Liver (tissue), 9 donors: Measurements from ENCODE around the gene CD47. TPM values are rescaled to one million over a fixed set of nuclear protein-coding genes. Genes with fewer than 3 reads are reported as not detected.

Experiments
- DNase-seq: peaks from one replicate; pipeline ENCODE4 v3.0.0-alpha.2; 2017; ENCODE audit warnings: low spot score
- H3K27ac ChIP-seq, 2 donors: one replicate each; pipeline ENCODE4 v1.7.0; 2013; ENCODE audit warnings: inconsistent platforms in 2 of 2, low read length in 2 of 2, control low read depth in 1 of 2, low read depth in 1 of 2, mild to moderate bottlenecking in 1 of 2
- H3K27me3 ChIP-seq, 4 donors: one replicate each; pipeline versions ENCODE4 v1.6.1 to v1.7.0; 2013; ENCODE audit warnings: low read length in 3 of 4, inconsistent platforms in 1 of 4, mild to moderate bottlenecking in 1 of 4, moderate library complexity in 1 of 4; ENCODE audit not compliant: control insufficient read depth in 4 of 4, insufficient read depth in 4 of 4
- H3K36me3 ChIP-seq, 4 donors: one replicate each; pipeline versions ENCODE4 v1.6.1 to v1.7.0; 2013; ENCODE audit warnings: low read length in 3 of 4, mild to moderate bottlenecking in 3 of 4, low read depth in 1 of 4, moderate library complexity in 1 of 4; ENCODE audit not compliant: control insufficient read depth in 4 of 4, insufficient read depth in 3 of 4
- H3K4me1 ChIP-seq, 4 donors: one replicate each; pipeline versions ENCODE4 v1.6.1 to v1.7.0; 2013; ENCODE audit warnings: low read length in 3 of 4, mild to moderate bottlenecking in 3 of 4, moderate library complexity in 1 of 4; ENCODE audit not compliant: control insufficient read depth in 4 of 4, insufficient read depth in 4 of 4
- H3K4me3 ChIP-seq, 3 donors: one replicate each; pipeline versions ENCODE4 v1.6.1 to v1.7.0; 2013; ENCODE audit warnings: low read length in 3 of 3, control low read depth in 1 of 3, low read depth in 1 of 3, mild to moderate bottlenecking in 1 of 3
- H3K9ac ChIP-seq, 2 donors: one replicate each; pipeline ENCODE4 v1.7.0; 2013; ENCODE audit warnings: low read length in 2 of 2, mild to moderate bottlenecking in 2 of 2, moderate library complexity in 2 of 2, control low read depth in 1 of 2, low read depth in 1 of 2
- H3K9me3 ChIP-seq, 4 donors: one replicate each; pipeline versions ENCODE4 v1.6.1 to v1.7.0; 2013; ENCODE audit warnings: low read length in 3 of 4; ENCODE audit not compliant: control insufficient read depth in 4 of 4
- EGR1 ChIP-seq, 2 donors: IDR thresholded peaks; 2 replicates each; pipeline ENCODE4 v1.6.1; 2016 to 2018; ENCODE audit warnings: antibody characterized with exemption in 2 of 2, low read depth in 2 of 2
- FOXA1 ChIP-seq: IDR thresholded peaks from 2 replicates; pipeline ENCODE4 v1.6.1; 2016; ENCODE audit warnings: antibody characterized with exemption
- FOXA2 ChIP-seq: IDR thresholded peaks from 2 replicates; pipeline ENCODE4 v1.6.1; 2016; ENCODE audit warnings: antibody characterized with exemption
- GABPA ChIP-seq, 2 donors: IDR thresholded peaks in 1 of 2; conservative IDR thresholded peaks in 1 of 2; 2 replicates each; pipeline ENCODE4 v1.6.1; 2016; ENCODE audit warnings: antibody characterized with exemption in 2 of 2, mild to moderate bottlenecking in 1 of 2, moderate library complexity in 1 of 2
- HNF4G ChIP-seq: IDR thresholded peaks from 2 replicates; pipeline ENCODE4 v1.6.1; 2016; ENCODE audit warnings: antibody characterized with exemption
- JUND ChIP-seq, 2 donors: IDR thresholded peaks; 2 replicates each; pipeline ENCODE4 v1.6.1; 2016; ENCODE audit warnings: antibody characterized with exemption in 2 of 2
- NR2F2 ChIP-seq: IDR thresholded peaks from 2 replicates; pipeline ENCODE4 v1.6.1; 2016; ENCODE audit warnings: antibody characterized with exemption
- RAD21 ChIP-seq, 2 donors: IDR thresholded peaks; 2 replicates each; pipeline ENCODE4 v1.6.1; 2016; ENCODE audit warnings: antibody characterized with exemption in 2 of 2, mild to moderate bottlenecking in 2 of 2
- RXRA ChIP-seq, 2 donors: IDR thresholded peaks; 2 replicates each; pipeline ENCODE4 v1.6.1; 2017 to 2018; ENCODE audit warnings: antibody characterized with exemption in 2 of 2, mild to moderate bottlenecking in 1 of 2
- TAF1 ChIP-seq: conservative IDR thresholded peaks from 2 replicates; pipeline ENCODE4 v1.6.1; 2016; ENCODE audit warnings: antibody characterized with exemption, mild to moderate bottlenecking
- WGBS: extraction: QIAGEN DNeasy Blood & Tissue Kit; methylation state at CpG from one replicate; pipeline ENCODE4 v1.1.7; 2013; 5-methylcytosine and 5-hydroxymethylcytosine counted together
- polyA plus RNA-seq, 2 donors: library from polyadenylated mRNA; stranded (reverse) in 1 of 2; unstranded in 1 of 2; fragments of 200-250 nt in 1 of 2; fragments of >200 nt in 1 of 2; fragmentation: Nextera tagmentation in 1 of 2; extraction: Ambion mirVana in 1 of 2; gene quantifications; one replicate each; pipeline versions ENCODE4 v1.2.1 to v1.2.3, GENCODE V29; 2013 to 2015
- total RNA-seq, 2 donors: library from RNA; depleted of rRNA; stranded (reverse); fragments of >200 nt; gene quantifications; one replicate each; pipeline ENCODE4 v1.2.3, GENCODE V29; 2014
- TF ChIP-seq, protein P1 (sequence below): IDR thresholded peaks from 2 replicates; pipeline ENCODE4 v1.6.1; 2016; ENCODE audit warnings: antibody characterized with exemption
- TF ChIP-seq, protein P2 (sequence below): IDR thresholded peaks from 2 replicates; pipeline ENCODE4 v1.6.1; 2016; ENCODE audit warnings: antibody characterized with exemption
- TF ChIP-seq, protein P3 (sequence below): IDR thresholded peaks from 2 replicates; pipeline ENCODE4 v1.6.1; 2016; ENCODE audit warnings: antibody characterized with exemption, mild to moderate bottlenecking
- TF ChIP-seq, protein P4 (sequence below): IDR thresholded peaks from 2 replicates; pipeline ENCODE4 v1.6.1; 2016; ENCODE audit warnings: antibody characterized with exemption
- donor health status: healthy.
- donor health status: healthy.
- donor health status: healthy.
- donor health status: healthy.
- donor health status: healthy.

The CD47 gene
- total and polyA plus RNA-seq, 4 donors = 23.4 to 39.5 (median 33.9) TPM

DNA sequence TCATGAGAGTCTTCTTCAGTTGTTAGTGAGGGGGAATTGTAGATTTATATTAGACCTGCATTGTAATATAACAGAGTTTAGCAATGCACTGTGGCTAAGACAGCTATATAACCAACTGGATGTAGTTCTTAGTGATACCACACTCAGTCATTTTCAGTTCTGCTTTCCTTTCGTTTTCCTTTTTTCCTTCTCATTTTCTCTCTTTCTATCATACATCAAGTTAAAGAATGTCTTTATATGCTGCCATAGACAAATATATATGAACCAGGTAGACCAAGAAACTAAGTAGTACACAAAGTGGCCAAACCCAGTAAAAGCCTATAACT is 43.7 kb upstream of the CD47 start:
- Histone ChIP-seq H3K27me3 (no peaks in the 10 kb centered on the region), H3K4me1 (peaks cover 0 to 2% (median 0%) of the 10 kb centered on the region in 4 donors), H3K27ac (no peak overlapping the region), H3K9ac (no peak overlapping the region), H3K9me3 (no peaks in the 10 kb centered on the region), H3K36me3 (no peaks in the 10 kb centered on the region), H3K4me3 (no peak overlapping the region)
- WGBS = 69% methylated on average over 1 of the region's 1 CpG
- TF ChIP-seq, protein P1, sequence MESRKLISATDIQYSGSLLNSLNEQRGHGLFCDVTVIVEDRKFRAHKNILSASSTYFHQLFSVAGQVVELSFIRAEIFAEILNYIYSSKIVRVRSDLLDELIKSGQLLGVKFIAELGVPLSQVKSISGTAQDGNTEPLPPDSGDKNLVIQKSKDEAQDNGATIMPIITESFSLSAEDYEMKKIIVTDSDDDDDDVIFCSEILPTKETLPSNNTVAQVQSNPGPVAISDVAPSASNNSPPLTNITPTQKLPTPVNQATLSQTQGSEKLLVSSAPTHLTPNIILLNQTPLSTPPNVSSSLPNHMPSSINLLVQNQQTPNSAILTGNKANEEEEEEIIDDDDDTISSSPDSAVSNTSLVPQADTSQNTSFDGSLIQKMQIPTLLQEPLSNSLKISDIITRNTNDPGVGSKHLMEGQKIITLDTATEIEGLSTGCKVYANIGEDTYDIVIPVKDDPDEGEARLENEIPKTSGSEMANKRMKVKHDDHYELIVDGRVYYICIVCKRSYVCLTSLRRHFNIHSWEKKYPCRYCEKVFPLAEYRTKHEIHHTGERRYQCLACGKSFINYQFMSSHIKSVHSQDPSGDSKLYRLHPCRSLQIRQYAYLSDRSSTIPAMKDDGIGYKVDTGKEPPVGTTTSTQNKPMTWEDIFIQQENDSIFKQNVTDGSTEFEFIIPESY = no peak
- no peak for TF ChIP-seq JUND (IDR thresholded peaks at IDR 0.05)
- TF ChIP-seq RXRA (IDR thresholded peaks at IDR 0.05) = no peak
- DNase-seq = no peak

DNA sequence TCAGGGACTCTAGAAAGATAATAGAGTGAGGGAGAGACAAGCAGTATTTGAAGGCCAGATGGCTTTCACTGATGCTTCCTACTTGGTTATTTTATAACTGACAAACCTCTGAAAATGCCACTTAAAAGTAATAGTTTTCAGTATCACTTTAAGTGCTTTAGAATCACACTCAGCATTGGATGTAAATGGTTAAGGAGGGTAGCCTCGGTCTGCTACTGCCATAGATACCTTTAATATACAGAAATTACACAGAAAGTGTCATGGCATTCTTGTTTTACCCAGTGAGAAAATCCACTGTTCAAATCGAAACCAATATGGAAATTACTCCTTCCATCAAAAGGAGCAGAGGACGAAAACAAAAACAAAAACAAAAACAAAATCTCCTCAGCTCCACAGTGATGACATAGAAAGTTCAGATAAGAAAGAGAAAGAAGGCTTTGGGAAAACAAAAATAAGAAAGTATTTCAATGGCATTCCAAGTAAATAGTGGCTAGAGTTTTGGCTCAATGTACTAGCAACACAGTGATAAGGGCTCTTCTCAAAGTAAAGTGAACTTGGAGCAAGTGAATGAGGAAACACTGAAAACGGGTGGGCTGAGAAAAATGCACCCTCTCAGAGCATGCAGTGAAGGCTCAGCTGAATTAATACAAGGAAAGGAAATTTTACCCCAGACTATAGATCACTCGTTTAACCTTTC is 43.2 kb upstream of the CD47 start:
- DNase-seq = no peak
- Histone ChIP-seq H3K36me3 (no peaks in the 10 kb centered on the region), H3K9ac (no peak overlapping the region), H3K27ac (no peak overlapping the region), H3K4me3 (no peak overlapping the region), H3K9me3 (no peaks in the 10 kb centered on the region), H3K27me3 (no peaks in the 10 kb centered on the region), H3K4me1 (peaks cover 0 to 2% (median 0%) of the 10 kb centered on the region in 4 donors)
- TF ChIP-seq TAF1 (no peak), GABPA (IDR thresholded peaks at IDR 0.05 in 1 of 2, conservative IDR thresholded peaks at IDR 0.05 in 1 of 2) (no peak), FOXA2 (no peak), NR2F2 (no peak), HNF4G (no peak)
- TF ChIP-seq, protein P2, sequence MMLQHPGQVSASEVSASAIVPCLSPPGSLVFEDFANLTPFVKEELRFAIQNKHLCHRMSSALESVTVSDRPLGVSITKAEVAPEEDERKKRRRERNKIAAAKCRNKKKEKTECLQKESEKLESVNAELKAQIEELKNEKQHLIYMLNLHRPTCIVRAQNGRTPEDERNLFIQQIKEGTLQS = no peak
- WGBS = 70% methylated on average over 5 of the region's 5 CpGs

DNA sequence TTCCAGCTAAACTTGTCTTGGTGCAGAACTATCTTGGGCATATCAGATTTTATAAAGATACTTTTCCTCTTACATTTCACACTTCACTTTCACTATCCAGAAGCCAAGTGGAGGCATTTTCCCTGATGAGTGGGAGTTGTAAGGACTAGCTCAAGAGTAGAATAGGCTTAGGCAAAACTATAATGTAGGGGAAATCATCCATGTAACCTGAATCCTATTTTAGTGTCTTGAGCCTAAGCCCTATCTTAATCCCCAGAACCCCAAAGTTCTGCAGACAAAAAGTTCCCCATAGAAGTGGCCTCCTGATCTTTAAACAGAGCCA is 42.2 kb upstream of the CD47 start:
- Histone ChIP-seq H3K4me3 (no peak overlapping the region), H3K4me1 (no peaks in the 10 kb centered on the region)

DNA sequence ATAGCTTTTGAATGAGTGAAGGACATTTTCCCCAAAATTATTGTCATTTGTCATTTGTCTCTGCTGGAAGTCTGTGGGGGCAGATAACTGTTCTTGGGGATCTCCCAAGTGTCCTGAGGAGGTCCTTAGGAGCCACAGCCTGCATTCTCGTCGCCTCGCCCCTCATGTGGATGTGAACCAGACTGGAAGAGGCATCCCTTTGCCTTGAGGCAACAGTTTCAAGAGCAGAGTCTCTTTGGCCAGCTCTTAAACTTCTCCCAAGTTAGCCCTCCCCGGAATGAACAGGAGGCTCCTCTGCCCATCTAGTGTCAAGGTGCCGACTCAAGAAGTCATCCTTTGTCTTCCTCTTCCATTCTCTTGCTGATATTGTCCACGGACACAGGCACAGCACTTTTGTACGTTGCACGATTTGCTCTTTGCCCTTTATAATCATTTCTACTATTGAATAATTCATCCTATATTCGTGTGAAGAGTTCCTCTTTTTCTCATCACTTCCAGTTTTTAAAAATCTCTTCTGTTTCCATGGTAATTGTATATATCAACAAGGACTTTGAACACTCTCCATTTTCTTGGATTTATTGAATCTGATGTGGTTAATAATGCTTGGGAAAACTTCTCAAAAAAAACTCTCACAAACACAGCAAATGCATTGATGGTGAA is 40.8 kb upstream of the CD47 start:
- no peak overlapping the region for H3K9ac ChIP-seq
- no peak overlapping the region for H3K27ac ChIP-seq
- 82% methylated on average over 9 of the region's 9 CpGs for WGBS
- no peak overlapping the region for H3K4me3 ChIP-seq
- DNase-seq = no peak
- H3K27me3 ChIP-seq = no peaks in the 10 kb centered on the region
- no peaks in the 10 kb centered on the region for H3K4me1 ChIP-seq
- H3K36me3 ChIP-seq = no peaks in the 10 kb centered on the region
- no peak for TF ChIP-seq GABPA (IDR thresholded peaks at IDR 0.05 in 1 of 2, conservative IDR thresholded peaks at IDR 0.05 in 1 of 2)
- no peak for TF ChIP-seq NR2F2
- TF ChIP-seq, protein P1 = no peak
- TF ChIP-seq, protein P3, sequence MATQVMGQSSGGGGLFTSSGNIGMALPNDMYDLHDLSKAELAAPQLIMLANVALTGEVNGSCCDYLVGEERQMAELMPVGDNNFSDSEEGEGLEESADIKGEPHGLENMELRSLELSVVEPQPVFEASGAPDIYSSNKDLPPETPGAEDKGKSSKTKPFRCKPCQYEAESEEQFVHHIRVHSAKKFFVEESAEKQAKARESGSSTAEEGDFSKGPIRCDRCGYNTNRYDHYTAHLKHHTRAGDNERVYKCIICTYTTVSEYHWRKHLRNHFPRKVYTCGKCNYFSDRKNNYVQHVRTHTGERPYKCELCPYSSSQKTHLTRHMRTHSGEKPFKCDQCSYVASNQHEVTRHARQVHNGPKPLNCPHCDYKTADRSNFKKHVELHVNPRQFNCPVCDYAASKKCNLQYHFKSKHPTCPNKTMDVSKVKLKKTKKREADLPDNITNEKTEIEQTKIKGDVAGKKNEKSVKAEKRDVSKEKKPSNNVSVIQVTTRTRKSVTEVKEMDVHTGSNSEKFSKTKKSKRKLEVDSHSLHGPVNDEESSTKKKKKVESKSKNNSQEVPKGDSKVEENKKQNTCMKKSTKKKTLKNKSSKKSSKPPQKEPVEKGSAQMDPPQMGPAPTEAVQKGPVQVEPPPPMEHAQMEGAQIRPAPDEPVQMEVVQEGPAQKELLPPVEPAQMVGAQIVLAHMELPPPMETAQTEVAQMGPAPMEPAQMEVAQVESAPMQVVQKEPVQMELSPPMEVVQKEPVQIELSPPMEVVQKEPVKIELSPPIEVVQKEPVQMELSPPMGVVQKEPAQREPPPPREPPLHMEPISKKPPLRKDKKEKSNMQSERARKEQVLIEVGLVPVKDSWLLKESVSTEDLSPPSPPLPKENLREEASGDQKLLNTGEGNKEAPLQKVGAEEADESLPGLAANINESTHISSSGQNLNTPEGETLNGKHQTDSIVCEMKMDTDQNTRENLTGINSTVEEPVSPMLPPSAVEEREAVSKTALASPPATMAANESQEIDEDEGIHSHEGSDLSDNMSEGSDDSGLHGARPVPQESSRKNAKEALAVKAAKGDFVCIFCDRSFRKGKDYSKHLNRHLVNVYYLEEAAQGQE = no peak
- TF ChIP-seq, protein P4, sequence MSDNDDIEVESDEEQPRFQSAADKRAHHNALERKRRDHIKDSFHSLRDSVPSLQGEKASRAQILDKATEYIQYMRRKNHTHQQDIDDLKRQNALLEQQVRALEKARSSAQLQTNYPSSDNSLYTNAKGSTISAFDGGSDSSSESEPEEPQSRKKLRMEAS = no peak
- TF ChIP-seq FOXA1 = no peak
- no peak for TF ChIP-seq RXRA (IDR thresholded peaks at IDR 0.05)
- H3K9me3 ChIP-seq = no peaks in the 10 kb centered on the region

More for the DNA sequence above, 42.2 kb upstream of the CD47 start:
- H3K9ac ChIP-seq = no peak overlapping the region
- TF ChIP-seq JUND (IDR thresholded peaks at IDR 0.05) = no peak
- TF ChIP-seq EGR1 (IDR thresholded peaks at IDR 0.05; ENCODE audit: low read depth in 2 of 2) = no peak
- TF ChIP-seq RAD21 (IDR thresholded peaks at IDR 0.05) = no peak
- no peak overlapping the region for H3K27ac ChIP-seq
- DNase-seq = no peak
- no peaks in the 10 kb centered on the region for H3K9me3 ChIP-seq
- H3K27me3 ChIP-seq = no peaks in the 10 kb centered on the region
- H3K36me3 ChIP-seq = no peaks in the 10 kb centered on the region
